Measurements from ENCODE around the gene TPM4.

Gene TPM4

DNA sequence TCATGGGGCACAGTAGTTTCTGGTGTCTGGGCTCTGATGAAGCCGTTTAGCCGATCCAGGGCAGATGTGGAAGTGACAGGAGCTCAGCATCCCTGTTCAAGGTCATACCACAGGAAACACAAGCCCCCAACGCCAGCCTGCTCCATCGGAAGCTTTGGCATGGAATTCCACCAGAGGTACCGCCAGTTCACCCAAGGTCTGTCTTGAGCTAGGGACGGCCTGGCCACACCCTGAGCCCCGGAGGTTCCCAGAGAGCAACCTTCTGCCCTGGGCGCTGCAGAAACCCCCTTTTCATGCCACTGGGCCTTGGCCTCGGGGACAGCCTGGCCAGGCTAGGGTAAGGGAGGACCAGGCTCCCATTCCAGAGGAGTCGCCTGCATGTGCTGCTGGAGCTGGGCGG, 39.4 kb upstream of the TPM4 start:
- H3K27ac ChIP-seq (ENCODE audit: low read depth, low read length), result no peak overlapping the region
- no peaks in the 10 kb centered on the region for H3K9me2 ChIP-seq (replicated peaks; ENCODE audit: control insufficient read depth, low read length)
- no peaks in the 10 kb centered on the region for H4K20me1 ChIP-seq (ENCODE audit: control insufficient read depth, insufficient read depth, low read depth, low read length)
- no peaks in the 10 kb centered on the region for H3K79me2 ChIP-seq (ENCODE audit: control insufficient read depth, low read length)
- no peaks in the 10 kb centered on the region for H3F3A ChIP-seq (ENCODE audit: control insufficient read depth, insufficient read depth)
- H3K4me2 ChIP-seq (ENCODE audit: low read length), result no peak overlapping the region
- peaks cover 18% of the 10 kb centered on the region for H3K4me1 ChIP-seq (ENCODE audit: control insufficient read depth, low read length)
- H3K27me3 ChIP-seq (ENCODE audit: control insufficient read depth, low read length), result no peaks in the 10 kb centered on the region
- H3K4me3 ChIP-seq (ENCODE audit: low read length), result no peak overlapping the region
- H3K9me3 ChIP-seq (ENCODE audit: control insufficient read depth, insufficient read depth, low read length), result no peaks in the 10 kb centered on the region
- TF ChIP-seq, protein P1, sequence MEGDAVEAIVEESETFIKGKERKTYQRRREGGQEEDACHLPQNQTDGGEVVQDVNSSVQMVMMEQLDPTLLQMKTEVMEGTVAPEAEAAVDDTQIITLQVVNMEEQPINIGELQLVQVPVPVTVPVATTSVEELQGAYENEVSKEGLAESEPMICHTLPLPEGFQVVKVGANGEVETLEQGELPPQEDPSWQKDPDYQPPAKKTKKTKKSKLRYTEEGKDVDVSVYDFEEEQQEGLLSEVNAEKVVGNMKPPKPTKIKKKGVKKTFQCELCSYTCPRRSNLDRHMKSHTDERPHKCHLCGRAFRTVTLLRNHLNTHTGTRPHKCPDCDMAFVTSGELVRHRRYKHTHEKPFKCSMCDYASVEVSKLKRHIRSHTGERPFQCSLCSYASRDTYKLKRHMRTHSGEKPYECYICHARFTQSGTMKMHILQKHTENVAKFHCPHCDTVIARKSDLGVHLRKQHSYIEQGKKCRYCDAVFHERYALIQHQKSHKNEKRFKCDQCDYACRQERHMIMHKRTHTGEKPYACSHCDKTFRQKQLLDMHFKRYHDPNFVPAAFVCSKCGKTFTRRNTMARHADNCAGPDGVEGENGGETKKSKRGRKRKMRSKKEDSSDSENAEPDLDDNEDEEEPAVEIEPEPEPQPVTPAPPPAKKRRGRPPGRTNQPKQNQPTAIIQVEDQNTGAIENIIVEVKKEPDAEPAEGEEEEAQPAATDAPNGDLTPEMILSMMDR (IDR thresholded peaks at IDR 0.05; ENCODE audit: low read depth, low read length, poor library complexity, severe bottlenecking), result no peak
- TF ChIP-seq EZH2phosphoT487 (IDR thresholded peaks at IDR 0.05; ENCODE audit: borderline replicate concordance, low read length), result no peak
- H3K36me3 ChIP-seq (ENCODE audit: control insufficient read depth, low read length), result no peaks in the 10 kb centered on the region

DNA sequence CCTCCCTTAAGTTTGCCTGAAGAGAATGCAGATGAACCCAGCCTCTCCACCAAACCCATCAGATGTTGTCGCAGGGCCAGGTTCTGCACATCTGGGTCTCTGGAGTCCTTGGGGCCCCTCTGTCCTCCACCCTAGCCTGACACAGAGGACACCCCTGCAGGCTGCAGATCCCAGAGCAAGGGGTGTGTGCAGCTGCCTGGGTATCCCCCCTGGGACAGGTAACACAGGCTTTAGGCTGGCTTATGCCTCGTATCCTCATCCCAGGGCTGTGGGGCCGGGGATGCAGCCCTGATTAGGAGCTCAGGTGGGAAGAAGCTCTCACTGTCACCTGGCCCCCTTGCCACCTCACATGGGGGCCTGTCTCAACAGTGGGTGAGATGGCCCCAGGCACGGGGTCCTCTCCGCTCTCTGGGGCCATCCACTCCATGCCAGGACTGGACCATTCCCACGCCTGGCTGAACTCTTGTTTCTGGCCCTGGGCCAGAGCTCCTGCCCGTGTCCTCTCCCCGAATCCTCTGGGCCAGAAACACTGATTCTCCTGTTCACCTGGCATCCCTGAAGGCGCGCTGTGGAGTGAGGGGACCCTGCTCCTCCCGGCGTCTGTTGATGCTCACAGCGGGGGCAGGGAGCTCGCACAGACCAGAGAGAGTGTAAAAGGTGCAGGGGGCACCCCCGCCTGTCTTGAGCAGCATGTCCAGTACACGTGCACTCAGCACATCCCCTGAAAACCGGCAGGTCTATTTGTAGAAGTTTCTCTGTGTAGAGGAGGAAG, 38.7 kb upstream of the TPM4 start:
- Histone ChIP-seq H3K36me3 (ENCODE audit: control insufficient read depth, low read length) (no peaks in the 10 kb centered on the region), H3K9me3 (ENCODE audit: control insufficient read depth, insufficient read depth, low read length) (no peaks in the 10 kb centered on the region), H3K27me3 (ENCODE audit: control insufficient read depth, low read length) (peaks cover 2% of the 10 kb centered on the region; the same call in 1 of the 2 replicates), H3K79me2 (ENCODE audit: control insufficient read depth, low read length) (no peaks in the 10 kb centered on the region), H3K4me3 (ENCODE audit: low read length) (no peak overlapping the region), H3K4me2 (ENCODE audit: low read length) (no peak overlapping the region), H3K9me2 (replicated peaks; ENCODE audit: control insufficient read depth, low read length) (no peaks in the 10 kb centered on the region), H4K20me1 (ENCODE audit: control insufficient read depth, insufficient read depth, low read depth, low read length) (no peaks in the 10 kb centered on the region), H3K4me1 (ENCODE audit: control insufficient read depth, low read length) (peaks cover 18% of the 10 kb centered on the region), H3K27ac (ENCODE audit: low read depth, low read length) (no peak overlapping the region), H3F3A (ENCODE audit: control insufficient read depth, insufficient read depth) (no peaks in the 10 kb centered on the region)
- TF ChIP-seq, protein P1 (IDR thresholded peaks at IDR 0.05; ENCODE audit: low read depth, low read length, poor library complexity, severe bottlenecking), result no peak
- no peak for TF ChIP-seq EZH2phosphoT487 (IDR thresholded peaks at IDR 0.05; ENCODE audit: borderline replicate concordance, low read length)

DNA sequence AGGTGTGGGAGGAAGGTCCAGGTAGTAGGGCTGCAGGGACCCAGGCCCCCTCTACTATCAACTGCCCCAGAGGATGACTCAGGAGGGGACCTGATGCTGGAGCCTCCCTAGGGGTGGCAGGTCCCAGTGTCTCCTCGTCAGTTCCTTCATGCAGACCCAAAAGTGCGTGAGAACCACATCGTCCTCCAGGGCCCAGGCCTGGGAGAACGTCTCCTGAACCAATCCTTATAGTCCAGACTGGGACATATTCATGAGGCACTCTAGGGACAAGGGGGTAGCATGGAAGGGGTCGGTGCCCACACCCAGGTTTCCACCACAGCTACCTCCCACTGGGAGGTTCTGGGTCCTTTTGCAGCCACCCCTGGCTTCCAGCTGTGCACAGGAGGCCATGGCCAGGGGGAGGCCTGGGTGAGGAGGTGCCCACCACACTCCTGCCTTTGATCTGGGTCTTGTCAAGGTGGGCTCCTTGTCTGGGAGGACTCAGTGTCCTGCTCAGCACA, 38.0 kb upstream of the TPM4 start:
- H3K4me3 ChIP-seq (ENCODE audit: low read length), result no peak overlapping the region
- H3K4me1 ChIP-seq (ENCODE audit: control insufficient read depth, low read length), result peaks cover 18% of the 10 kb centered on the region
- TF ChIP-seq, protein P1 (IDR thresholded peaks at IDR 0.05; ENCODE audit: low read depth, low read length, poor library complexity, severe bottlenecking), result no peak
- TF ChIP-seq EZH2phosphoT487 (IDR thresholded peaks at IDR 0.05; ENCODE audit: borderline replicate concordance, low read length), result no peak
- no peaks in the 10 kb centered on the region for H3K9me2 ChIP-seq (replicated peaks; ENCODE audit: control insufficient read depth, low read length)
- H3K79me2 ChIP-seq (ENCODE audit: control insufficient read depth, low read length), result no peaks in the 10 kb centered on the region
- no peak overlapping the region for H3K4me2 ChIP-seq (ENCODE audit: low read length)
- no peaks in the 10 kb centered on the region for H3F3A ChIP-seq (ENCODE audit: control insufficient read depth, insufficient read depth)
- peaks cover 2% of the 10 kb centered on the region; the same call in 1 of the 2 replicates for H3K27me3 ChIP-seq (ENCODE audit: control insufficient read depth, low read length)
- no peak overlapping the region for H3K27ac ChIP-seq (ENCODE audit: low read depth, low read length)
- H3K9me3 ChIP-seq (ENCODE audit: control insufficient read depth, insufficient read depth, low read length), result no peaks in the 10 kb centered on the region
- no peaks in the 10 kb centered on the region for H4K20me1 ChIP-seq (ENCODE audit: control insufficient read depth, insufficient read depth, low read depth, low read length)
- no peaks in the 10 kb centered on the region for H3K36me3 ChIP-seq (ENCODE audit: control insufficient read depth, low read length)
